SU-DHL-6 (cell line): ENCODE measurements around the gene FTCD.

ENCODE experiments used
- H2AFZ ChIP-seq: fragments of 200-600 bp; sonication (generic); 2 replicates; pipeline ENCODE4 v1.6.1; 2014; ENCODE audit warnings: low read depth, mild to moderate bottlenecking, moderate library complexity, mixed read lengths, antibody characterized with exemption, low read length; ENCODE audit not compliant: severe bottlenecking
- H3F3A ChIP-seq: fragments of 200-600 bp; shearing (Covaris generic); 2 replicates; pipeline ENCODE4 v1.6.0; 2016; ENCODE audit warnings: antibody characterized with exemption, mild to moderate bottlenecking; ENCODE audit not compliant: insufficient read depth
- H3K27ac ChIP-seq: fragments of 200-600 bp; sonication (generic); 2 replicates; pipeline ENCODE4 v1.5.1; 2016; ENCODE audit warnings: low read depth, mild to moderate bottlenecking, low read length, moderate library complexity, mixed read lengths
- H3K27me3 ChIP-seq: fragments of 200-600 bp; sonication (generic), shearing (Covaris generic); 2 replicates; pipeline ENCODE4 v1.6.0; 2014; ENCODE audit warnings: mild to moderate bottlenecking, low read length
- H3K36me3 ChIP-seq: fragments of 200-600 bp; sonication (generic); 2 replicates; pipeline ENCODE4 v1.6.1; 2014; ENCODE audit warnings: mild to moderate bottlenecking, low read length, mixed read lengths
- H3K4me2 ChIP-seq: fragments of 300-600, 200-600 bp; shearing (Covaris generic), sonication (generic); 2 replicates; pipeline ENCODE4 v1.6.0; 2014; ENCODE audit warnings: low read length, low read depth, mild to moderate bottlenecking; ENCODE audit not compliant: poor library complexity, severe bottlenecking
- H3K4me3 ChIP-seq: fragments of 200-600 bp; sonication (generic); 2 replicates; pipeline ENCODE4 v1.5.1; 2014; ENCODE audit warnings: antibody characterized with exemption, low read length, mild to moderate bottlenecking, mixed read lengths; ENCODE audit not compliant: insufficient read depth, poor library complexity, severe bottlenecking
- H3K79me2 ChIP-seq: fragments of 200-600 bp; sonication (generic); 2 replicates; pipeline ENCODE4 v1.6.1; 2014; ENCODE audit warnings: mild to moderate bottlenecking, low read length, moderate library complexity; ENCODE audit not compliant: insufficient read depth
- H3K9ac ChIP-seq: fragments of 200-600 bp; sonication (generic); 2 replicates; pipeline ENCODE4 v1.7.0; 2014; ENCODE audit warnings: mild to moderate bottlenecking, low read length
- H3K9me2 ChIP-seq: fragments of 200-600 bp; sonication (generic); replicated peaks from 2 replicates; pipeline ENCODE4 v1.6.1; 2014; ENCODE audit warnings: low read length; ENCODE audit not compliant: insufficient read depth
- H3K9me3 ChIP-seq: fragments of 200-600 bp; sonication (generic); 2 replicates; pipeline ENCODE4 v1.6.1; 2014; ENCODE audit warnings: low read length, mixed read lengths; ENCODE audit not compliant: insufficient read depth
- H4K20me1 ChIP-seq: fragments of 200-600 bp; sonication (generic); 2 replicates; pipeline ENCODE4 v1.6.1; 2014; ENCODE audit warnings: low read depth, mild to moderate bottlenecking, antibody characterized with exemption, low read length, moderate library complexity, mixed read lengths
- EZH2phosphoT487 ChIP-seq: fragments of 200-600 bp; sonication (generic), shearing (Covaris generic); conservative IDR thresholded peaks from 2 replicates; pipeline ENCODE4 v1.6.1; 2018; ENCODE audit warnings: mild to moderate bottlenecking, antibody characterized with exemption, low read length, moderate library complexity, mixed read lengths
- TF ChIP-seq, protein P1 (sequence below): fragments of 200-600 bp; sonication (generic); IDR thresholded peaks from one replicate; pipeline ENCODE4 v1.5.1; 2017; ENCODE audit warnings: antibody characterized with exemption, mild to moderate bottlenecking, low read length, moderate library complexity; ENCODE audit not compliant: insufficient read depth, poor library complexity, severe bottlenecking

FTCD gene

DNA sequence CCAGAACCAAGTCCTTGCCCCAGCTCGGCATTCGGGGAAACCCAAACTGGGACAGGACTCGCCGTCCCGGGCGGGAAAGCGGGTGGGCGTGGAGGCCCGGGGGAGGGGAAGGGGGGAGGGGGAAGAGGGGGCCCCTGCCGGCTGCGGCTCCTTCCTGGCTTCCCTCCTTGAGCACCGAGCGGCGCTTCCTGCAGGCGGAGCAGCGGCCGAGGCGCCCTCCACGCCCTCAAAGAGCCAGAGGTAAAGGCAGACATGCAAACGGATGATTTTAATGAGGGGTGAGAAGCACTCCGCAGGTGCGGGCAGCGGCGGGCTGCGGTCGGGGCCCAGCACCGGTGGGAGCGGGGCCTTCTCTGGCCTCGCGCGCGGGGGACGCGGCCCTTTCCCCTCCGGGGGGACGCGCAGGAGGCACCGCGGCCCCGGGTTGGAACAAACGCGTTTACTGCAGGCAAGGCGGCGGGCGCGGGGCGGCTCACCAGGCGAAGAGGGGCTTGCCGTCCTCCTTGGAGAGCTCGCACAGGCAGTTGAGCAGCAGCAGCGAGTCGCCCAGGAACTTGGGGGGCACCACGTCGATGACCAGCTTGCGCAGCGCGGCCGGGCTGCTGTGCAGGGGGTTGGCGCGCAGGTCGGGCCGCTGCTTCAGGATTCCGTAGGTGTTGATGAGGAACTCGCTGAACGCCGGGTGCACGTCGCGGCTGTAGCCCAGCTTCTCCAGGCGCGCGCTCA, 5.7 kb upstream of the FTCD start:
- Histone ChIP-seq H2AFZ (no peak overlapping the region), H3K27ac (no peak overlapping the region), H3F3A (no peaks in the 10 kb centered on the region), H3K36me3 (no peaks in the 10 kb centered on the region), H3K4me3 (no peak overlapping the region), H3K79me2 (no peaks in the 10 kb centered on the region), H4K20me1 (no peaks in the 10 kb centered on the region), H3K9ac (no peak overlapping the region), H3K9me2 (no peaks in the 10 kb centered on the region), H3K27me3 (no peaks in the 10 kb centered on the region), H3K4me2 (no peak overlapping the region), H3K9me3 (no peaks in the 10 kb centered on the region)
- TF ChIP-seq, protein P1, sequence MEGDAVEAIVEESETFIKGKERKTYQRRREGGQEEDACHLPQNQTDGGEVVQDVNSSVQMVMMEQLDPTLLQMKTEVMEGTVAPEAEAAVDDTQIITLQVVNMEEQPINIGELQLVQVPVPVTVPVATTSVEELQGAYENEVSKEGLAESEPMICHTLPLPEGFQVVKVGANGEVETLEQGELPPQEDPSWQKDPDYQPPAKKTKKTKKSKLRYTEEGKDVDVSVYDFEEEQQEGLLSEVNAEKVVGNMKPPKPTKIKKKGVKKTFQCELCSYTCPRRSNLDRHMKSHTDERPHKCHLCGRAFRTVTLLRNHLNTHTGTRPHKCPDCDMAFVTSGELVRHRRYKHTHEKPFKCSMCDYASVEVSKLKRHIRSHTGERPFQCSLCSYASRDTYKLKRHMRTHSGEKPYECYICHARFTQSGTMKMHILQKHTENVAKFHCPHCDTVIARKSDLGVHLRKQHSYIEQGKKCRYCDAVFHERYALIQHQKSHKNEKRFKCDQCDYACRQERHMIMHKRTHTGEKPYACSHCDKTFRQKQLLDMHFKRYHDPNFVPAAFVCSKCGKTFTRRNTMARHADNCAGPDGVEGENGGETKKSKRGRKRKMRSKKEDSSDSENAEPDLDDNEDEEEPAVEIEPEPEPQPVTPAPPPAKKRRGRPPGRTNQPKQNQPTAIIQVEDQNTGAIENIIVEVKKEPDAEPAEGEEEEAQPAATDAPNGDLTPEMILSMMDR: no peak

DNA sequence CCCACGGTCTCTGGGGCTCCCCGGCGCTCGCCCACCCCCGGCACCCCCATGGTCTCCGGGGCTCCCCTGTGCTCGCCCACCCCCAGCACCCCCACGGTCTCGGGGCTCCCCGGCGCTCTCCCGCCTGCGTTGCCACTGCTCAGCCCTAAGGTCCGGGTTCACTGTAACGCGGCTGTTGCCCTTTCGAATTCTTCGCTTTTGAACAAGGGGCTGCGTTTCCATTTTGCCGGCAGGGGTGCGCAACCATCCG, 5.2 kb upstream of the FTCD start:
- no peaks in the 10 kb centered on the region for H4K20me1 ChIP-seq
- H3K36me3 ChIP-seq: no peaks in the 10 kb centered on the region
- H3K4me2 ChIP-seq: no peak overlapping the region
- no peaks in the 10 kb centered on the region for H3K79me2 ChIP-seq
- no peak overlapping the region for H2AFZ ChIP-seq
- no peak overlapping the region for H3K9ac ChIP-seq
- TF ChIP-seq, protein P1: no peak
- H3K9me3 ChIP-seq: no peaks in the 10 kb centered on the region
- no peaks in the 10 kb centered on the region for H3K27me3 ChIP-seq
- no peak overlapping the region for H3K4me3 ChIP-seq
- H3K27ac ChIP-seq: no peak overlapping the region
- H3F3A ChIP-seq: no peaks in the 10 kb centered on the region
- no peaks in the 10 kb centered on the region for H3K9me2 ChIP-seq

- no peaks in the 10 kb centered on the region for H4K20me1 ChIP-seq
- no peak overlapping the region for H3K4me3 ChIP-seq
- no peak overlapping the region for H3K9ac ChIP-seq
- no peaks in the 10 kb centered on the region for H3K9me2 ChIP-seq
- H2AFZ ChIP-seq: no peak overlapping the region
- H3K27ac ChIP-seq: no peak overlapping the region
- TF ChIP-seq, protein P1: no peak
- no peak for TF ChIP-seq EZH2phosphoT487
- H3K27me3 ChIP-seq: no peaks in the 10 kb centered on the region
- no peaks in the 10 kb centered on the region for H3K9me3 ChIP-seq
- no peaks in the 10 kb centered on the region for H3K79me2 ChIP-seq
- H3K4me2 ChIP-seq: no peak overlapping the region
- H3F3A ChIP-seq: no peaks in the 10 kb centered on the region
- H3K36me3 ChIP-seq: no peaks in the 10 kb centered on the region
Measured at GRCh38 chr21:46159841-46160656, 4.7 kb upstream of the FTCD start.
